Heart left ventricle (tissue), 16 donors: Measurements from ENCODE around the gene NAT16. TPM values are rescaled to one million over a fixed set of nuclear protein-coding genes. Genes with fewer than 3 reads are reported as not detected.

Experiments
- ATAC-seq, 4 donors: fragments of 200-7000 bp; cut with Tn5 transposase; one replicate each; pipeline ENCODE4 v1.9.1; 2020 to 2022; ENCODE audit warnings: moderate library complexity in 4 of 4, mild to moderate bottlenecking in 3 of 4, moderate number of reproducible peaks in 1 of 4
- DNase-seq, 5 donors: peaks; one replicate each; pipeline ENCODE4 v3.0.0-alpha.2; 2020
- H3K27ac ChIP-seq, 12 donors: fragments of 200-600 bp; sonication (generic) in 4 of 12; one replicate each; pipeline versions ENCODE4 v1.5.0 to v1.8.0; 2016 to 2022; ENCODE audit warnings: mild to moderate bottlenecking in 2 of 12
- H3K27me3 ChIP-seq, 9 donors: fragments of 200-600 bp; sonication (generic) in 2 of 9; one replicate each; pipeline versions ENCODE4 v1.5.1 to v1.8.0; 2016 to 2022; ENCODE audit warnings: mild to moderate bottlenecking in 3 of 9
- H3K36me3 ChIP-seq, 9 donors: fragments of 200-600 bp; sonication (generic) in 2 of 9; one replicate each; pipeline versions ENCODE4 v1.5.0 to v1.8.0; 2018 to 2022; ENCODE audit warnings: mild to moderate bottlenecking in 2 of 9
- H3K4me1 ChIP-seq, 12 donors: fragments of 200-600 bp; sonication (generic) in 4 of 12; one replicate each; pipeline versions ENCODE4 v1.5.0 to v1.8.0; 2016 to 2022; ENCODE audit warnings: mild to moderate bottlenecking in 3 of 12
- H3K4me3 ChIP-seq, 12 donors: fragments of 200-600 bp; sonication (generic) in 4 of 12; one replicate each; pipeline versions ENCODE4 v1.5.0 to v1.8.0; 2017 to 2022; ENCODE audit warnings: mild to moderate bottlenecking in 9 of 12, moderate library complexity in 4 of 12
- H3K9me3 ChIP-seq, 12 donors: fragments of 200-600 bp; sonication (generic) in 4 of 12; one replicate each; pipeline versions ENCODE4 v1.5.0 to v1.8.0; 2016 to 2022; ENCODE audit warnings: mild to moderate bottlenecking in 1 of 12
- POLR2A ChIP-seq, 2 donors: fragments of 450-650 bp; IDR thresholded peaks; one replicate each; pipeline ENCODE4 v1.6.1; 2017; ENCODE audit warnings: antibody characterized with exemption in 2 of 2, mild to moderate bottlenecking in 2 of 2, moderate library complexity in 2 of 2
- WGBS, 4 donors: extraction: QIAGEN DNeasy Blood & Tissue Kit in 2 of 4; methylation state at CpG; one replicate each; pipeline versions ENCODE4 v1.1.5 to v1.1.7; 2013 to 2018; 5-methylcytosine and 5-hydroxymethylcytosine counted together
- intact Hi-C, 10 donors: fragments of 100-400 bp; cut with DNase I; formaldehyde crosslinking; loops; one replicate each; pipeline versions ENCODE4 v1.11.1 to v1.14.2; 2022
- polyA plus RNA-seq, 2 donors: library from polyadenylated mRNA; stranded (reverse); fragments of 200-250 nt; gene quantifications; one replicate each; pipeline ENCODE4 v1.2.3, GENCODE V29; 2013
- total RNA-seq, 9 donors: library from RNA; depleted of rRNA in 2 of 9; stranded (reverse); fragments of >200 nt in 2 of 9; fragmentation: NEBNext Ultra II Directional in 3 of 9; extraction: Animal tissue kit (Norgen Biotek cat#: 25700) in 3 of 9; gene quantifications; one replicate each; pipeline versions ENCODE4 v1.1.0 to v1.2.4, GENCODE V29; 2016 to 2023
- TF ChIP-seq, protein P1 (sequence below), 12 donors: fragments of 200-600 bp; sonication (generic) in 4 of 12; IDR thresholded peaks; one replicate each; pipeline versions ENCODE4 v1.5.0 to v1.8.0; 2018 to 2022; ENCODE audit warnings: antibody characterized with exemption in 12 of 12, mild to moderate bottlenecking in 5 of 12
- donor health status: ischemic (EF 13 %, LVEDD 7.1; RV severe dilation, severe dysfunction).
- donor health status: healthy with polysubstance abuse.
- donor health status: DM: no; HTN: yes; CAD: no.
- donor health status: DM: no; HTN: no; CAD: no.
- donor health status: ischemic (EF 25% LVEDD 6.9; RV normal size, moderate dysfunction).
- donor health status: ischemic (EF 25% LVEDD 5.7; RV mildly dilated, moderate dysfunction).
- donor health status: healthy.
- donor health status: DM: yes; HTN: yes; CAD: no.
- donor health status: ischemic (EF 35%, LVEDD 5.7; RV mildly dilated, moderate dysfunction).
- donor health status: nonischemic (EF 11% LVEDD 7.7; RV severe dilation, severe dysfunction).
- donor health status: DM: yes; HTN: yes; CAD: no.
- donor health status: PGD.
- donor health status: ischemic (EF 29% LVEDD 5.4; RV normal size, mild dysfunction).
- donor health status: nonischemic (EF 23%, LVEDD 6.1; RV moderate dilation, normal function).

The NAT16 gene
- total and polyA plus RNA-seq, 11 donors = 0.23 TPM; not detected in 10

- Histone ChIP-seq H3K36me3 (no peaks in the 10 kb centered on the region), H3K4me3 (no peak overlapping the region), H3K27me3 (peaks cover 69 to 100% (median 96%) of the 10 kb centered on the region in 9 donors), H3K9me3 (no peaks in the 10 kb centered on the region), H3K27ac (no peak overlapping the region), H3K4me1 (peaks cover 0 to 60% (median 43%) of the 10 kb centered on the region in 12 donors)
- no peak for ATAC-seq
- TF ChIP-seq, protein P1, sequence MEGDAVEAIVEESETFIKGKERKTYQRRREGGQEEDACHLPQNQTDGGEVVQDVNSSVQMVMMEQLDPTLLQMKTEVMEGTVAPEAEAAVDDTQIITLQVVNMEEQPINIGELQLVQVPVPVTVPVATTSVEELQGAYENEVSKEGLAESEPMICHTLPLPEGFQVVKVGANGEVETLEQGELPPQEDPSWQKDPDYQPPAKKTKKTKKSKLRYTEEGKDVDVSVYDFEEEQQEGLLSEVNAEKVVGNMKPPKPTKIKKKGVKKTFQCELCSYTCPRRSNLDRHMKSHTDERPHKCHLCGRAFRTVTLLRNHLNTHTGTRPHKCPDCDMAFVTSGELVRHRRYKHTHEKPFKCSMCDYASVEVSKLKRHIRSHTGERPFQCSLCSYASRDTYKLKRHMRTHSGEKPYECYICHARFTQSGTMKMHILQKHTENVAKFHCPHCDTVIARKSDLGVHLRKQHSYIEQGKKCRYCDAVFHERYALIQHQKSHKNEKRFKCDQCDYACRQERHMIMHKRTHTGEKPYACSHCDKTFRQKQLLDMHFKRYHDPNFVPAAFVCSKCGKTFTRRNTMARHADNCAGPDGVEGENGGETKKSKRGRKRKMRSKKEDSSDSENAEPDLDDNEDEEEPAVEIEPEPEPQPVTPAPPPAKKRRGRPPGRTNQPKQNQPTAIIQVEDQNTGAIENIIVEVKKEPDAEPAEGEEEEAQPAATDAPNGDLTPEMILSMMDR (IDR thresholded peaks at IDR 0.05) = no peak
- TF ChIP-seq POLR2A (IDR thresholded peaks at IDR 0.05) = no peak
- intact Hi-C loops = loop anchor here in 2 of 10 donors (2.0 kb wide), 2 partner anchors 24 to 72 kb away; no protein-coding TSS in a partner anchor
- 2 to 7% (median 5%) methylated on average over 6 of the region's 6 CpGs for WGBS, 4 donors
- no peak for DNase-seq
These were observed 11.6 kb downstream of the NAT16 start for GRCh38 chr7:101168412-101169049.

GRCh38 chr7:101167645-101168411, 12.3 kb downstream of the NAT16 start:
- 3 to 5% (median 4%) methylated on average over 12 of the region's 12 CpGs for WGBS, 4 donors
- H3K9me3 ChIP-seq = no peaks in the 10 kb centered on the region
- intact Hi-C loops = loop anchor here in 2 of 10 donors (2.0 kb wide), 2 partner anchors 23 to 71 kb away; no protein-coding TSS in a partner anchor
- DNase-seq (no peak), ATAC-seq (no peak)
- TF ChIP-seq, protein P1 (IDR thresholded peaks at IDR 0.05) = no peak
- no peak for TF ChIP-seq POLR2A (IDR thresholded peaks at IDR 0.05)
- H3K27ac ChIP-seq = no peak overlapping the region
- peaks cover 0 to 60% (median 41%) of the 10 kb centered on the region in 12 donors for H3K4me1 ChIP-seq
- no peaks in the 10 kb centered on the region for H3K36me3 ChIP-seq
- no peak overlapping the region for H3K4me3 ChIP-seq
- peaks cover 64 to 99% (median 92%) of the 10 kb centered on the region in 9 donors for H3K27me3 ChIP-seq

- Histone ChIP-seq H3K4me1 (peaks cover 3 to 60% (median 35%) of the 10 kb centered on the region in 12 donors), H3K27ac (no peak overlapping the region), H3K9me3 (no peaks in the 10 kb centered on the region), H3K36me3 (no peaks in the 10 kb centered on the region), H3K27me3 (peaks cover 60 to 99% (median 91%) of the 10 kb centered on the region in 9 donors), H3K4me3 (no peak overlapping the region)
- intact Hi-C loops = no loop called here
- no peak for TF ChIP-seq POLR2A (IDR thresholded peaks at IDR 0.05)
- TF ChIP-seq, protein P1 (IDR thresholded peaks at IDR 0.05) = no peak
- no peak for ATAC-seq
- 1 to 2% (median 1%) methylated on average over 18 to 19 of the region's 19 CpGs for WGBS, 4 donors
- no peak for DNase-seq
These were observed 13.0 kb downstream of the NAT16 start for GRCh38 chr7:101166909-101167644.

DNA sequence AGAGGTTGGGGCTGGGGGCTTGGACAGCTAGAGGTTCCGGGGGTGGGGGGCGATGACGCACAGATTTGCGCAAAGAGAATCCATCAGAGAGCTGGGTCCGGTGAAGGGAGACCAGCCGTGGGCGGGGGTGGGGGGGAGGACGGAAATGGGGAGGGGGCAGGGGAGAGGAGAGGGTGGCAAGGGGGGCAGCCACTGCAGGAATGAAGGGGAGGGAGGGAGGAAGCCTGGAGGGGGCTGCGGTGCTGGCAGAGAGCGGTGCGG, 13.5 kb downstream of the NAT16 start:
- no peak for DNase-seq
- Histone ChIP-seq H3K27ac (no peak overlapping the region), H3K4me3 (no peak overlapping the region), H3K4me1 (peaks cover 3 to 57% (median 33%) of the 10 kb centered on the region in 12 donors), H3K9me3 (no peaks in the 10 kb centered on the region), H3K36me3 (no peaks in the 10 kb centered on the region), H3K27me3 (peaks cover 57 to 98% (median 86%) of the 10 kb centered on the region in 9 donors)
- 0 to 3% (median 2%) methylated on average over 8 to 11 of the region's 11 CpGs for WGBS, 4 donors
- TF ChIP-seq, protein P1 (IDR thresholded peaks at IDR 0.05) = no peak
- TF ChIP-seq POLR2A (IDR thresholded peaks at IDR 0.05) = no peak
- ATAC-seq = no peak
- intact Hi-C loops = no loop called here
